ENCODE data around the gene ZNF425.

- TF ChIP-seq POLR2A (IDR thresholded peaks at IDR 0.05) (no peak), CTCF (IDR thresholded peaks at IDR 0.05) (no peak), EP300 (IDR thresholded peaks at IDR 0.05) (no peak)
Measured at GRCh38 chr7:149150981-149151380, 24.9 kb upstream of the ZNF425 start.
